A549 treated with dexamethasone at 1 μM for 4 hours (cell line): ENCODE data around the gene MCTS1. TPM values are rescaled to one million over a fixed set of nuclear protein-coding genes. Genes with fewer than 3 reads are reported as not detected.

Source experiments
- total RNA-seq: library from RNA; stranded (reverse); fragments of 200-300 nt; extraction: Qiagen RNA extraction; gene quantifications from 5 replicates; pipeline ENCODE4 v1.2.3, GENCODE V29; 2022

The MCTS1 gene, protein sequence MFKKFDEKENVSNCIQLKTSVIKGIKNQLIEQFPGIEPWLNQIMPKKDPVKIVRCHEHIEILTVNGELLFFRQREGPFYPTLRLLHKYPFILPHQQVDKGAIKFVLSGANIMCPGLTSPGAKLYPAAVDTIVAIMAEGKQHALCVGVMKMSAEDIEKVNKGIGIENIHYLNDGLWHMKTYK
- 82.8 to 104 TPM (median 90.7 TPM) in 5 replicates for total RNA-seq

GRCh38 chrX:120603707-120604360, at the start of gene MCTS1:
MCTS1 (plus strand) TSS chrX:120604101; CDS start chrX:120604237, 136 bp downstream.

DNA sequence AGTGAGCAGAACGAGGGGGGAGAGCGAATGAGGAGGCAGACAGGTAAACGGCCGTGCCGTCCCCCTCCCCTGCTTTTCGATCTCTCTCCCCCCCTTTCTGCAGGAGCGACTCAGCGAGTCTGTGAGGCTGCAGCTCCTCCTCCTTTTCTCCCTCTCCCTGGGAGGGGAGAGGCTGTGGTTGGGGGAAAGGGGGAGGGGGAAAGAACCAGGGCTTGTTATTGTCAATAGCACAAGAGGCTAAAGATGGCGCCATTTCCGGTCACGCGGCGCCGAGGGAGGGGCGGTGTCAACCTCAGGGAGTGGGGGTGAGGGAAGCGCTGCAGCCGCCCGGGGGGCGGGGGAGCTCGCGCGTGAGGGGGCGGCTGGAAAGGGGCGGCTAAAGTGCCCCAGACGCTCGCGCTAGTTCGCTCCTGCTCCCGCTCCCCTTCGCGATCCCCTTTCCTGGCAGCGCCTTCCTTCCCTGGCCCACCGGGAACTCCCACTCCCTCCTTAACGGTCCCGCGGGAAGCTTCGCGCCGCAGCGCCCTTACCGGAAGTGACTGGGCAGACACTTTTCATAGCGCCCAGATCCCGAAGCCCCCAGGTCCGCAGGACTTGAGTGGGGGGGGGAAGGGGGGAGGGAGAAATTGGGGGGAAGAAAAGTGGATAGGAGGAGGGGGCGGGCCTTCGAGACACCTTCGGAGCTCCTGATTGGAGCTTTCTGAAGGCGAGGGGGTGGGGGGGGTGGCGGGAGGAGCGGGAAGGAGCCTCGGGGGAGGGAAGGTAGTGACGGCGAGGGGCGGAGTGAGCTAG, 42.9 kb upstream of the MCTS1 start, which contains the start of gene CUL4B:
TSS of gene CUL4B (minus strand) at position 121 of the 792 bp plus-strand sequence. CDS start 324 bp downstream, outside the sequence.

GRCh38 chrX:120629667-120630537, 26.0 kb downstream of the MCTS1 start, which contains the start of gene C1GALT1C1:
C1GALT1C1 (minus strand) TSS chrX:120630054; CDS start chrX:120627166, 2,888 bp downstream.

Other genes starting within 250 kb of the MCTS1 start
- 0.02 to 0.05 TPM in 2 of 5 replicates, not detected in the others for gene ATP1B4, start 242.0 kb upstream of the MCTS1 start, total RNA-seq
- 82.1 to 113 TPM (median 101 TPM) in 5 replicates for gene LAMP2, start 134.8 kb upstream of the MCTS1 start, total RNA-seq
- 37.8 to 53.8 TPM (median 48.5 TPM) in 5 replicates for gene CUL4B, start 43.1 kb upstream of the MCTS1 start, total RNA-seq
- gene C1GALT1C1, start 26.0 kb downstream of the MCTS1 start, total RNA-seq: 30.7 to 34.4 TPM (median 32.2 TPM) in 5 replicates